B cell (primary cell): ENCODE measurements around the gene PAFAH1B2. TPM values are rescaled to one million over a fixed set of nuclear protein-coding genes. Genes with fewer than 3 reads are reported as not detected.

ENCODE experiments used
- ATAC-seq: fragments of 200-7000 bp; cut with Tn5 transposase; one replicate; pipeline ENCODE4 v1.10.0; 2021; ENCODE audit warnings: low read depth, mild to moderate bottlenecking, moderate number of reproducible peaks, moderate library complexity
- CTCF ChIA-PET: fragments of 350-600 bp; sonication (Branson Sonifier 250); formaldehyde crosslinking; loops from one replicate; lab custom pipeline; 2021; ENCODE audit warnings: antibody characterized with exemption, inconsistent platforms; lab: Charles Lee
- POLR2A ChIA-PET: fragments of 350-600 bp; sonication (Branson Sonifier 250); formaldehyde crosslinking; loops from one replicate; lab custom pipeline; 2021; ENCODE audit warnings: antibody characterized with exemption; lab: Charles Lee
- DNase-seq: peaks from one replicate; pipeline ENCODE4 v3.0.0; 2013
- H2AFZ ChIP-seq: 2 replicates; pipeline ENCODE4 v1.6.1; 2012; ENCODE audit warnings: mild to moderate bottlenecking, low read depth, low read length; ENCODE audit not compliant: insufficient read depth, poor library complexity, severe bottlenecking
- H3K27ac ChIP-seq, 2 donors: 1 replicate in 1 of 2; 2 replicates in 1 of 2; pipeline ENCODE4 v1.5.1; 2012 to 2013; ENCODE audit warnings: low read length in 2 of 2, mild to moderate bottlenecking in 2 of 2, moderate library complexity in 1 of 2
- H3K27me3 ChIP-seq, 4 experiments: fragments of 200-600 bp in 1 of 4; sonication (generic) in 1 of 4; replicated peaks in 1 of 4; 1 replicate in 2 of 4; 2 replicates in 2 of 4; pipeline versions ENCODE4 v1.6.1 to v1.7.0; 2013 to 2016; ENCODE audit warnings: low read length in 3 of 4, mild to moderate bottlenecking in 2 of 4, mixed read lengths in 1 of 4, moderate library complexity in 1 of 4; ENCODE audit not compliant: insufficient read depth in 4 of 4, control insufficient read depth in 3 of 4; ENCODE audit errors: control extremely low read depth in 1 of 4
- H3K36me3 ChIP-seq, 2 experiments: replicated peaks in 1 of 2; 1 replicate in 1 of 2; 2 replicates in 1 of 2; pipeline versions ENCODE4 v1.6.1 to v1.7.1; 2013; ENCODE audit warnings: low read length in 1 of 2; ENCODE audit not compliant: insufficient read depth in 2 of 2, control insufficient read depth in 1 of 2; ENCODE audit errors: control extremely low read depth in 1 of 2, extremely low read depth in 1 of 2
- H3K4me1 ChIP-seq, 2 donors: fragments of 200-600 bp in 1 of 2; sonication (generic) in 1 of 2; 1 replicate in 1 of 2; 2 replicates in 1 of 2; pipeline versions ENCODE4 v1.5.1 to v1.6.1; 2013 to 2017; ENCODE audit warnings: low read length in 2 of 2; ENCODE audit not compliant: control insufficient read depth in 2 of 2, insufficient read depth in 2 of 2
- H3K4me2 ChIP-seq: replicated peaks from 2 replicates; pipeline ENCODE3; 2012; ENCODE audit warnings: mild to moderate bottlenecking, low read depth, low read length; ENCODE audit not compliant: poor library complexity, severe bottlenecking
- H3K4me3 ChIP-seq, 5 experiments: fragments of 200-600 bp in 1 of 5; sonication (generic) in 1 of 5; 1 replicate in 3 of 5; 2 replicates in 2 of 5; pipeline versions ENCODE4 v1.5.1 to v1.7.0; 2011 to 2016; ENCODE audit warnings: low read length in 4 of 5, mild to moderate bottlenecking in 4 of 5, low read depth in 2 of 5, control low read depth in 1 of 5, moderate library complexity in 1 of 5; ENCODE audit not compliant: insufficient read depth in 1 of 5; ENCODE audit errors: control extremely low read depth in 1 of 5, extremely low read depth in 1 of 5
- H3K79me2 ChIP-seq: fragments of 200-600 bp; sonication (generic); one replicate; pipeline ENCODE4 v1.6.0; 2016; ENCODE audit warnings: low read length; ENCODE audit not compliant: control insufficient read depth, insufficient read depth
- H3K9ac ChIP-seq: fragments of 200-600 bp; sonication (generic); 2 replicates; pipeline ENCODE4 v1.6.1; 2017; ENCODE audit warnings: mild to moderate bottlenecking, low read length, moderate library complexity
- H3K9me3 ChIP-seq, 3 donors: one replicate each; pipeline versions ENCODE4 v1.6.1 to v1.7.1; 2013; ENCODE audit warnings: low read length in 2 of 3; ENCODE audit not compliant: control insufficient read depth in 2 of 3, insufficient read depth in 1 of 3; ENCODE audit errors: control extremely low read depth in 1 of 3
- H4K20me1 ChIP-seq: 2 replicates; pipeline ENCODE4 v1.6.0; 2012; ENCODE audit warnings: mild to moderate bottlenecking, low read length; ENCODE audit not compliant: insufficient read depth, control insufficient read depth, poor library complexity, severe bottlenecking
- H3K27ac Mint-ChIP-seq: one replicate; pipeline ENCODE4 v1.8.0; 2021; ENCODE audit warnings: mixed read lengths
- H3K27me3 Mint-ChIP-seq: one replicate; pipeline ENCODE4 v1.8.0; 2021; ENCODE audit warnings: mixed read lengths
- H3K4me1 Mint-ChIP-seq: one replicate; pipeline ENCODE4 v1.8.0; 2021; ENCODE audit warnings: mixed read lengths
- H3K4me3 Mint-ChIP-seq: one replicate; pipeline ENCODE4 v1.8.0; 2021; ENCODE audit warnings: mixed read lengths
- H3K9me3 Mint-ChIP-seq: one replicate; pipeline ENCODE4 v1.8.0; 2022; ENCODE audit warnings: mixed read lengths; ENCODE audit not compliant: insufficient read depth
- CTCF ChIP-seq: fragments of 200-600 bp; IDR thresholded peaks from one replicate; pipeline ENCODE4 v1.8.0; 2022; ENCODE audit warnings: antibody characterized with exemption, mild to moderate bottlenecking
- EZH2 ChIP-seq: IDR thresholded peaks from 2 replicates; pipeline ENCODE4 v1.6.1; 2012; ENCODE audit warnings: borderline replicate concordance, low read depth, mild to moderate bottlenecking, moderate library complexity, low read length; ENCODE audit not compliant: insufficient read depth, poor library complexity, severe bottlenecking
- WGBS: methylation state at CpG from one replicate; pipeline ENCODE4 v1.1.5; 2013; ENCODE audit warnings: missing lambda C conversion rate; ENCODE audit not compliant: insufficient coverage; 5-methylcytosine and 5-hydroxymethylcytosine counted together
- intact Hi-C: fragments of 100-400 bp; cut with micrococcal nuclease; formaldehyde crosslinking; loops from one replicate; pipeline ENCODE4 v1.10.0; 2022
- polyA plus RNA-seq: library from polyadenylated mRNA; depleted of rRNA; stranded (reverse); fragments of >200 nt; gene quantifications from 2 replicates; pipeline ENCODE4 v1.2.3, GENCODE V29; 2012
- total RNA-seq, 2 donors: library from RNA; stranded (reverse); fragments of 120-200 nt in 1 of 2; gene quantifications; 1 replicate in 1 of 2; 2 replicates in 1 of 2; pipeline versions ENCODE4 v1.2.3 to v1.2.4, GENCODE V29; 2013 to 2022

The PAFAH1B2 gene
- total and polyA plus RNA-seq, 2 donors (not counting 1 experiment from before 2014, with no cell fraction given): 10.7 to 103 TPM

GRCh38 chr11:117199916-117200812 is 56.1 kb downstream of the PAFAH1B2 start:
- Histone ChIP-seq H3K4me2 (no peak overlapping the region), H3K4me1 (peaks cover 15 to 36% of the 10 kb centered on the region in 2 donors), H4K20me1 (peaks cover 11% of the 10 kb centered on the region), H3K4me3 (no peak overlapping the region), H2AFZ (no peak overlapping the region), H3K36me3 (peaks cover 0 to 69% of the 10 kb centered on the region in 2 experiments), H3K27ac (peak overlapping the region in 1 of 2 donors; percentile 68), H3K9me3 (no peaks in the 10 kb centered on the region), H3K9ac (no peak overlapping the region), H3K79me2 (no peaks in the 10 kb centered on the region), H3K27me3 (no peaks in the 10 kb centered on the region)
- ChIA-PET POLR2A (interaction anchor here (1.1 kb wide), 2 partner anchors 22 to 26 kb away, joined by 3 to 5 read pairs; no protein-coding TSS in a partner anchor), CTCF (interaction anchor here (0.8 kb wide), 1 partner anchor 73 kb away, joined by 3 read pairs; no protein-coding TSS in a partner anchor)
- no peak overlapping the region for H3K4me3 Mint-ChIP-seq
- H3K27me3 Mint-ChIP-seq: no peaks in the 10 kb centered on the region
- no peak for DNase-seq
- TF ChIP-seq CTCF (no peak), EZH2 (no peak)
- H3K9me3 Mint-ChIP-seq: no peaks in the 10 kb centered on the region
- 87% methylated on average over 10 of the region's 13 CpGs for WGBS
- peaks cover 32% of the 10 kb centered on the region for H3K4me1 Mint-ChIP-seq
- intact Hi-C loops: no loop called here
- H3K27ac Mint-ChIP-seq: peak overlapping the region; percentile 82
- no peak for ATAC-seq
